HL-60 (cell line): ENCODE results near the gene MRPS7.

Experiments used
- DNase-seq, 2 experiments: peaks; one replicate each; pipeline ENCODE4 v3.0.0-alpha.2; 2010 to 2020; ENCODE audit warnings: low read depth in 1 of 2, low spot score in 1 of 2
- H3K27ac ChIP-seq: fragments of 250-450 bp; sonication (Bioruptor Pico); replicated peaks from 2 replicates; pipeline ENCODE4 v1.5.1; 2020; ENCODE audit warnings: mild to moderate bottlenecking, moderate library complexity
- H3K27me3 ChIP-seq: fragments of 250-450 bp; sonication (Bioruptor Pico); 2 replicates; pipeline ENCODE4 v1.5.1; 2021; ENCODE audit warnings: mild to moderate bottlenecking, moderate library complexity; ENCODE audit not compliant: insufficient read depth, poor library complexity, severe bottlenecking
- H3K4me3 ChIP-seq: replicated peaks from 2 replicates; pipeline ENCODE4 v1.5.1; 2011; ENCODE audit warnings: mild to moderate bottlenecking, control low read depth, low read length; ENCODE audit not compliant: insufficient read depth
- CTCF ChIP-seq: IDR thresholded peaks from one replicate; pipeline ENCODE4 v1.5.1; 2011; ENCODE audit warnings: low read length, control low read depth, inconsistent platforms; ENCODE audit not compliant: insufficient read depth
- GABPA ChIP-seq: IDR thresholded peaks from 2 replicates; pipeline ENCODE4 v1.6.1; 2012; ENCODE audit warnings: low read depth
- POLR2AphosphoS5 ChIP-seq: IDR thresholded peaks from 2 replicates; pipeline ENCODE4 v1.6.1; 2012; ENCODE audit warnings: low read depth
- REST ChIP-seq: IDR thresholded peaks from 2 replicates; pipeline ENCODE4 v1.6.1; 2012; ENCODE audit warnings: low read depth; ENCODE audit not compliant: insufficient replicate concordance
- SPI1 ChIP-seq: IDR thresholded peaks from 2 replicates; pipeline ENCODE4 v1.6.1; 2012; ENCODE audit warnings: low read depth, mild to moderate bottlenecking, borderline replicate concordance

Gene MRPS7

GRCh38 chr17:75239214-75239613 lies 22.5 kb upstream of the MRPS7 start:
- no peak overlapping the region for H3K27ac ChIP-seq
- TF ChIP-seq GABPA (no peak), REST (no peak), CTCF (no peak), SPI1 (no peak), POLR2AphosphoS5 (no peak)
- H3K4me3 ChIP-seq = no peak overlapping the region
- H3K27me3 ChIP-seq = no peaks in the 10 kb centered on the region
- DNase-seq = no peak

- no peak overlapping the region for H3K4me3 ChIP-seq
- H3K27me3 ChIP-seq = no peaks in the 10 kb centered on the region
- H3K27ac ChIP-seq = no peak overlapping the region
- TF ChIP-seq SPI1 = no peak
- no peak for TF ChIP-seq REST
- TF ChIP-seq GABPA = no peak
- TF ChIP-seq POLR2AphosphoS5 = no peak
- DNase-seq = no peak
Observed at GRCh38 chr17:75239778-75240393, 21.8 kb upstream of the MRPS7 start.

GRCh38 chr17:75240394-75241142 lies 21.1 kb upstream of the MRPS7 start:
- peak in 1 of 2 experiments; percentile 60 for DNase-seq
- no peaks in the 10 kb centered on the region for H3K27me3 ChIP-seq
- TF ChIP-seq REST = no peak
- TF ChIP-seq CTCF = peak; percentile 75
- no peak for TF ChIP-seq POLR2AphosphoS5
- TF ChIP-seq SPI1 = no peak
- no peak for TF ChIP-seq GABPA
- no peak overlapping the region for H3K4me3 ChIP-seq
- no peak overlapping the region for H3K27ac ChIP-seq
